Bronchial epithelial cell (primary cell): ENCODE data around the gene AP4M1. TPM values are rescaled to one million over a fixed set of nuclear protein-coding genes. Genes with fewer than 3 reads are reported as not detected.

Experiments
- DNase-seq: peaks from one replicate; pipeline ENCODE4 v3.0.0-alpha.2; 2010; ENCODE audit warnings: low read depth
- FAIRE-seq: peaks from 2 replicates; lab custom pipeline; 2011; peaks lifted over from hg19 to GRCh38; lab: Jason Lieb, UNC
- H3K27me3 ChIP-seq: 2 replicates; pipeline ENCODE4 v1.5.1; 2011; ENCODE audit warnings: low read length; ENCODE audit not compliant: control insufficient read depth, insufficient read depth
- H3K36me3 ChIP-seq: 2 replicates; pipeline ENCODE4 v1.5.1; 2011; ENCODE audit warnings: low read length; ENCODE audit not compliant: control insufficient read depth, insufficient read depth
- H3K4me3 ChIP-seq: 2 replicates; pipeline ENCODE4 v1.5.1; 2011; ENCODE audit warnings: mild to moderate bottlenecking, low read depth, low read length, control low read depth
- total RNA-seq: library from RNA; depleted of rRNA; stranded (reverse); fragments of >200 nt; gene quantifications from 2 replicates; pipeline ENCODE4 v1.2.1, GENCODE V29; 2014
- TF ChIP-seq, protein P1 (sequence below): IDR thresholded peaks from 2 replicates; pipeline ENCODE4 v1.5.1; 2011; ENCODE audit warnings: mild to moderate bottlenecking, moderate library complexity, low read length, control low read depth, inconsistent platforms; ENCODE audit not compliant: insufficient read depth, severe bottlenecking

Gene AP4M1
- total RNA-seq, 1 donor from 2014 or later = 22.6 TPM

DNA sequence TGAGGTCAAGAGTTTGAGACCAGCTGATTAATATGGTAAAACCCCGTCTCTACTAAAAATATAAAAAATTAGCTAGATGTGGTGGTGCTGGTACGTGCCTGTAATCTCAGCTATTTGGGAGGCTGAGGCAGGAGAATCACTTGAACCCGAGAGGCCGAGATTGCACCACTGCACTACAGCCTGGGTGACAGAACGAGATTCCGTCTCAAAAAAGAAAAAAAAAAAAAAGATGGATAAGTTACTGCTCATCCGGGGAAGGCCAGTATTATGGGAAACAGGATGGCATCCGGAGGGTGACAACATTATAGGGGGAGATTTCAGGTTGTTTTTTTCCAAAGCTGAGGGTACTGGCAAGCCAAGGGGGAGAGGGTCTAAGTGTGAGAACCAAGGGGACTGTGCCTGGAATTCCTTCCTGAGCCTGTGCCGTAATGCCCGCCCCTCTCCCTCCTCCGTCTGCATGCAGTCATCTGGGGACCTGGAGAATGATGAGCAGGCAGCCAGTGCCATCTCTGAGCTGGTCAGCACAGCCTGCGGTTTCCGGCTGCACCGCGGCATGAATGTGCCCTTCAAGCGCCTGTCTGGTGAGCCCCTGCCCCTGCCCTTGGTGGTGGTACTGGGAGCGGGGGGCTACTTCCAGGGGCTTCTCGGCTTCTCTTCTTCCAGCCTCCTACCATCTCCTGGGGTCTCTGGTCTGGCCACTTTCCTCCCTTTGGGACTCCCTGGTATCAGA lies 51.7 kb downstream of the AP4M1 start:
- DNase-seq (no peak), FAIRE-seq (no peak)
- no peaks in the 10 kb centered on the region for H3K27me3 ChIP-seq
- H3K4me3 ChIP-seq = no peak overlapping the region
- H3K36me3 ChIP-seq = peaks cover 27% of the 10 kb centered on the region
- TF ChIP-seq, protein P1, sequence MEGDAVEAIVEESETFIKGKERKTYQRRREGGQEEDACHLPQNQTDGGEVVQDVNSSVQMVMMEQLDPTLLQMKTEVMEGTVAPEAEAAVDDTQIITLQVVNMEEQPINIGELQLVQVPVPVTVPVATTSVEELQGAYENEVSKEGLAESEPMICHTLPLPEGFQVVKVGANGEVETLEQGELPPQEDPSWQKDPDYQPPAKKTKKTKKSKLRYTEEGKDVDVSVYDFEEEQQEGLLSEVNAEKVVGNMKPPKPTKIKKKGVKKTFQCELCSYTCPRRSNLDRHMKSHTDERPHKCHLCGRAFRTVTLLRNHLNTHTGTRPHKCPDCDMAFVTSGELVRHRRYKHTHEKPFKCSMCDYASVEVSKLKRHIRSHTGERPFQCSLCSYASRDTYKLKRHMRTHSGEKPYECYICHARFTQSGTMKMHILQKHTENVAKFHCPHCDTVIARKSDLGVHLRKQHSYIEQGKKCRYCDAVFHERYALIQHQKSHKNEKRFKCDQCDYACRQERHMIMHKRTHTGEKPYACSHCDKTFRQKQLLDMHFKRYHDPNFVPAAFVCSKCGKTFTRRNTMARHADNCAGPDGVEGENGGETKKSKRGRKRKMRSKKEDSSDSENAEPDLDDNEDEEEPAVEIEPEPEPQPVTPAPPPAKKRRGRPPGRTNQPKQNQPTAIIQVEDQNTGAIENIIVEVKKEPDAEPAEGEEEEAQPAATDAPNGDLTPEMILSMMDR = no peak

DNA sequence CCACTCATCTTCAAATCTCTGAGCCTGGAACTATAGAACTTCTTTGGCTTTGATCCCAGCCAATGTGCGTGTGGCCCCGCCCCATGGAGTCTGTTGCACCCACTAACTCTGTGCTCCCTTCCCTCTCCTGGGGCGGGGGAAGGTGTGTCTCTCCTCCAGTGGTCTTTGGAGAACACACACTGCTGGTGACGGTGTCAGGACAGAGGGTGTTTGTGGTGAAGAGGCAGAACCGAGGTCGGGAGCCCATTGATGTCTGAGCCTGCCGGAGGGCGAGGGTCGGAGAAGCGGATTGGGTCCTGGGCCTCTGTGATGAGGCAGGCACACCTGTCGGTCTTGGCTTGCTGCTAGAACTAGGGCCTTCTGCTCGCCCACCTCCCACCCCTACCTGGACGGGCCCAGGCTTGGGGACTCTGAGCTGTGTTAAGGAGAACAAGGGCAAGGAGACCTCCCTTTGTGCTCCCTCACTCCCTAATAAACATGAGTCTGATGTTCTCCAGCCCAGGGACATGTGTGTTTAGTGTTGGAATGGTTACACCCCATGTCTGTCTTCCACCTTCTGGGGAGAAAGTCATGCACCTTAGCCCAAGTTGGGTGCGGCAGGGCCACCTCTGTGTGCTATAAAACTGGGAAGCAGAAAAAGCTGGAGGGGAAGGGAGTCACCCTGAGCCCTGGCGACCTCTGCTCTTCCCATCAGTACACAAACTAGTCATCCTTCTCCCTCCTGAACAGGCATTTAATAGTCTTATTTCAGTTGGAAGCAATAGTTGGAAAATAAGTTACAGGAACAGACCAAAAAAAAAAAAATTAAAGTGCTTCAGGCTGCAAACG lies 52.5 kb downstream of the AP4M1 start:
- TF ChIP-seq, protein P1 = no peak
- H3K4me3 ChIP-seq = no peak overlapping the region
- peaks cover 27% of the 10 kb centered on the region for H3K36me3 ChIP-seq
- no peak for FAIRE-seq
- no peak for DNase-seq
- H3K27me3 ChIP-seq = no peaks in the 10 kb centered on the region

DNA sequence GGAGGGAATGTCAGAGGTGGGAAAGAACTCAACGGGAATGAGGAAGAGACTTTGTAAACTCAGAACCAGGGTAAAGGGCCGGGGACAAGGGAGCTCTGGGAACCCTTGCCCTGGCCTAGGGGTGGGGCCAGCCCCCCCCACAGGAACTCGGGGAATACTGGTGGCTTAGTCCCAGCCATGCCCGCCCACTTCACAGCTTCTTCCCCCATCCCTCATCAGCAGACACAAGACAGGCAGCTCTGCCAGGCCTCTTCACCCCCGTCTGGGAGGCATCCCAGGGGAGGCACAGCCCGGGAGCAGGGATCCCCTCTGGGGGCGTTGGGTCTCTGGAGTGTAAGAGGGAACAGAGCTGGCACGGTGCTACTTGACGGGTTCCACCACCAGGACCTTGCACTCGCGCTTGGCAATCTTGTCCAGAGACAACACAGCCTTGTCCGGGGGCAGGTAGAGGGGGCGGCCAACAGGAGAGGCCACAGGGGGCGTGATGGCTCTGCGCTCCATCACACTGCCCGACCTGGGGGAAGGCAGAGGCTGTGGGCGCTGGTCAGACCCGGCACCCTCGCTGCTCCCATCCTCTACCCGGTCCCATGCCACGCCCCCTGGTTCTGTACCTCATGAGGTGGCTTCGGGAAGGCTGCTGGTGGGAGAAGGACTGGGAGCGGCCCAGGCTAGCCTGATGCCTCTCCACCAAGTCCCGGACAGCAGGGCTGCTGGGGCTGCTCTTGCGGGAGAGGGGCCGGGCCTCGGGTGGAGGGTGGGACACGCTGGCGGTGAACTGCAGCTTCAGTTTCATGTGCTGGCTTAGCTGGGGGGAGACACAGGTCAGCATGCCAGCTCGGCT lies 53.4 kb downstream of the AP4M1 start:
- Histone ChIP-seq H3K4me3 (no peak overlapping the region), H3K36me3 (peaks cover 27% of the 10 kb centered on the region), H3K27me3 (no peaks in the 10 kb centered on the region)
- TF ChIP-seq, protein P1 = no peak
- DNase-seq = no peak
- FAIRE-seq = no peak

DNA sequence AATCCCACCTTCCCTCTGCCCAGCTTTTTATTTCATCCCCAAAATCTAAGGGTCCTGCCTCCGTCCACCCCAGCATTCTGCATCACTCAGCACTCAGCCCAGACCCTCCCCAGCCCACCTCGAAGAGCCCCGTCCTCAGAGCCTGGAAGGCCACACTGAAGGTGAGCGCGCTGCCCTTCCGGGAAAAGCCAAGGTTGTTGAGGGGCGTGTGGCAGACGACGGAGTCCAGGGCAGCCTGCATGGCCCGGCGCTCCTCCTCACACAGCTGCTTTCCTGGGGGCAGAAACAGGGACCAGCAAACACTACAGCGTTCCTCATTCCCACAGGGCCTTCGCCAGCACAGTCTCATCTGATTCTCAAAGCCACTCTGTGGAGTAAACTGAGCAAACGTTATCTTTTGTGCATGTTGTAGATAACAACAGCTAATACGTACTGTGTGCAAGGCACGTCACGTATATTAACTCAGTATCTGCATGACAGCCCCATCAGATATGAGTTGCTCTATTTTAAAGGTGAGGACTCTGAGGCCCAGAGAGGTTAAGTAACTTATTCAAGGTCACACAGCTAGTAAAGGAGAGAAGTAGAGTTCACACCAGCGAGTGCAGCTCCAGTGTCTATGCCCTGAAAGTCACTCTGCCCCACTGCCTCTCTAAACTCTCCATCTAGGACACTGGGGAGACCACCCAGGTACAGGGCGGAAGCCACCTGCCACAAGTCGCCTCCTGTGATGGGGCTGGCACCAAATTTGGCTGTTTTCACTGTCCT lies 54.3 kb downstream of the AP4M1 start:
- H3K27me3 ChIP-seq = no peaks in the 10 kb centered on the region
- no peak for FAIRE-seq
- TF ChIP-seq, protein P1 = no peak
- no peak for DNase-seq
- H3K36me3 ChIP-seq = peaks cover 27% of the 10 kb centered on the region
- no peak overlapping the region for H3K4me3 ChIP-seq

DNA sequence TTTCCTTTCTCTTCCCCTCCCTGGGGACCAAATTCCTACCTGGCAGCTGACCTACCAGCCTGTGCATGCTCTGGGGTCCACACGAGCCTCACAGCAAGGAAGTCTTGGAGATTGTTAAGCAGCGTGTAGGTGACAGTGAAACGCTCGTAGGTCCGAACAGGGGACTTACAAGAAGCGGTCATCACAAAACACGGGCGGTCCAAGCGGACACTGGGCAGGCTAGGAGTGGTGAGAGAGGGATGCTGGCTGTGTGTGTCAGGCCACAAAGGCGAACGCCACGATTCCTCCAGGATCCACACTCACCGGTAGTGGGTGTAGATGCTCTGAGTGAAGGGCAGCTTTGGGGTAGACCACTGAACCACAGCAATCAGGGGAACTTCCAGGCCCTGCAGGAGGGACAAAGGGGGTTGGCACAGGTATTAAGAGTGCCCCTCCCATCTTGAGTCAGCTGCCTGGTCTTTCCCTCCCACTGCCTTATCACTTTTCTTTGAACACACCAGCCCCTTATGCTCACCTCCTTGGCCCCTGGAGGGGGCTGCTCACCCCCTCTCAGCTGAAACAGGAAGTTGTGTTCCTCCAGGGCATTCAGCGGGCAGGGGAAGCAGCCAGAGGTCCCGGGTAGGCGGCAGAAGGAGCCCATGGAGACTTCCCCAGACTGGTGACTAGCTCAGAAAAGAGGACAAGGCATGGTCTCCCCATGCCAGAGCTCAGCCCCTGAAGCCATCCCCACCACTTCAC lies 55.1 kb downstream of the AP4M1 start:
- Histone ChIP-seq H3K27me3 (no peaks in the 10 kb centered on the region), H3K4me3 (no peak overlapping the region), H3K36me3 (peaks cover 27% of the 10 kb centered on the region)
- TF ChIP-seq, protein P1 = no peak
- no peak for DNase-seq
- no peak for FAIRE-seq
